ENCODE results near the gene MANEA.

GRCh38 chr6:95576998-95577303, 384 bp upstream of the MANEA start:
- TF ChIP-seq, protein P1, sequence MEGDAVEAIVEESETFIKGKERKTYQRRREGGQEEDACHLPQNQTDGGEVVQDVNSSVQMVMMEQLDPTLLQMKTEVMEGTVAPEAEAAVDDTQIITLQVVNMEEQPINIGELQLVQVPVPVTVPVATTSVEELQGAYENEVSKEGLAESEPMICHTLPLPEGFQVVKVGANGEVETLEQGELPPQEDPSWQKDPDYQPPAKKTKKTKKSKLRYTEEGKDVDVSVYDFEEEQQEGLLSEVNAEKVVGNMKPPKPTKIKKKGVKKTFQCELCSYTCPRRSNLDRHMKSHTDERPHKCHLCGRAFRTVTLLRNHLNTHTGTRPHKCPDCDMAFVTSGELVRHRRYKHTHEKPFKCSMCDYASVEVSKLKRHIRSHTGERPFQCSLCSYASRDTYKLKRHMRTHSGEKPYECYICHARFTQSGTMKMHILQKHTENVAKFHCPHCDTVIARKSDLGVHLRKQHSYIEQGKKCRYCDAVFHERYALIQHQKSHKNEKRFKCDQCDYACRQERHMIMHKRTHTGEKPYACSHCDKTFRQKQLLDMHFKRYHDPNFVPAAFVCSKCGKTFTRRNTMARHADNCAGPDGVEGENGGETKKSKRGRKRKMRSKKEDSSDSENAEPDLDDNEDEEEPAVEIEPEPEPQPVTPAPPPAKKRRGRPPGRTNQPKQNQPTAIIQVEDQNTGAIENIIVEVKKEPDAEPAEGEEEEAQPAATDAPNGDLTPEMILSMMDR (conservative IDR thresholded peaks at IDR 0.05; ENCODE audit: low read depth, low read length): no peak
- TF ChIP-seq EZH2 (IDR thresholded peaks at IDR 0.05; ENCODE audit: low read length, unreplicated experiment) (no peak), EZH2phosphoT487 (IDR thresholded peaks at IDR 0.05; ENCODE audit: borderline replicate concordance, low read length) (no peak)

Measured in PC-3 (cell line).